Measurements from ENCODE around the gene AKR1C8.

The AKR1C8 gene

GRCh38 chr10:5206799-5207198 lies 21.8 kb upstream of the AKR1C8 start:
- TF ChIP-seq CTCF (IDR thresholded peaks at IDR 0.05): no peak

DNA sequence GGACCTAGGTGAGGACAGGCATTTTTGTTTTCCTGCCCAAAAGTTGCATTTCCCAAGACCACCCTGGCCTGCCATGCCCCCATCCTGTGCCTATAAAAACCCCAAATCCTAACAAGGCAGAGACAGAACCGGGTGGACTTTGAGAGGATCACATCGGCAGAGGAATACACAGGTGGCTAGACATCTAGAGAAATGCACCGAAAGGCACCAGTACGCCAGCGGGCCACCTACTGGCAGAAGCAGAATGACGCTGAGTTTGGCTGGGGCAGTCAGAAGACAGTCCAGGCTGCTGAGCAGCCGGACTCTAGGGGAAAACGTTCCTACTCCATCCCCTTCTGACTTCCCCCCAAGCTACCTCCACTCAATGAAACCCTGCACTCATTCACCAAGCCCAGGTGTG lies 14.4 kb upstream of the AKR1C8 start:
- peak; percentile 32 for TF ChIP-seq CTCF (IDR thresholded peaks at IDR 0.05)

GRCh38 chr10:5198386-5198785 lies 13.4 kb upstream of the AKR1C8 start:
- TF ChIP-seq CTCF (IDR thresholded peaks at IDR 0.05): no peak

GRCh38 chr10:5196702-5197113 lies 11.8 kb upstream of the AKR1C8 start, which contains the start of gene AKR1C4:
TSS of gene AKR1C4 (plus strand) at chr10:5196837. CDS start at chr10:5196868, 31 bp downstream.
- no peak for TF ChIP-seq CTCF (IDR thresholded peaks at IDR 0.05)

GRCh38 chr10:5195727-5196374 lies 10.9 kb upstream of the AKR1C8 start:
- no peak for TF ChIP-seq CTCF (IDR thresholded peaks at IDR 0.05)

DNA sequence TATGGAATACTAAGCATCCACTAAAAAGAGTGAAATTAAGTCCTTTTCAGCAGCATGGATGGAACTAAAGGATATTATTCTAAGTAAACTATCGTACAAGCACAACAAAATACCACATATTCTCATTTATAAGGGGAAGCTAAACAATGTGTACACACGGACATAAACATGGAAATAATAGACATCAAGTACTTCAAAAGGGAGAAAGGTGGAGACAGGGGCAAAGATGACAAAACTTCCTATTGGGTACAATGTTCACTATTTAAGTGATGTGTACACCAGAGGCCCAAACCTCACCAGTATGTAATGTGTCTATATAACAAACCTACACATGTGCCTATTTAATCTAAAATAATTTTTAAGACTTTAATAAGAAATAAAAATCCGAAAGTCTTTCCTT lies 9.5 kb upstream of the AKR1C8 start:
- TF ChIP-seq CTCF (IDR thresholded peaks at IDR 0.05): no peak

- no peak for TF ChIP-seq CTCF (IDR thresholded peaks at IDR 0.05)
These were observed 3.4 kb upstream of the AKR1C8 start for GRCh38 chr10:5188358-5188757.

GRCh38 chr10:5187867-5188266 lies 2.9 kb upstream of the AKR1C8 start:
- TF ChIP-seq CTCF (IDR thresholded peaks at IDR 0.05): no peak

All from LNCAP (cell line).